Measurements from ENCODE around the gene KATNAL2. TPM values are rescaled to one million over a fixed set of nuclear protein-coding genes. Genes with fewer than 3 reads are reported as not detected.

KATNAL2 gene, protein sequence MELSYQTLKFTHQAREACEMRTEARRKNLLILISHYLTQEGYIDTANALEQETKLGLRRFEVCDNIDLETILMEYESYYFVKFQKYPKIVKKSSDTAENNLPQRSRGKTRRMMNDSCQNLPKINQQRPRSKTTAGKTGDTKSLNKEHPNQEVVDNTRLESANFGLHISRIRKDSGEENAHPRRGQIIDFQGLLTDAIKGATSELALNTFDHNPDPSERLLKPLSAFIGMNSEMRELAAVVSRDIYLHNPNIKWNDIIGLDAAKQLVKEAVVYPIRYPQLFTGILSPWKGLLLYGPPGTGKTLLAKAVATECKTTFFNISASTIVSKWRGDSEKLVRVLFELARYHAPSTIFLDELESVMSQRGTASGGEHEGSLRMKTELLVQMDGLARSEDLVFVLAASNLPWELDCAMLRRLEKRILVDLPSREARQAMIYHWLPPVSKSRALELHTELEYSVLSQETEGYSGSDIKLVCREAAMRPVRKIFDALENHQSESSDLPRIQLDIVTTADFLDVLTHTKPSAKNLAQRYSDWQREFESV
- total RNA-seq: 0.86 and 1.1 TPM in 2 replicates

DNA sequence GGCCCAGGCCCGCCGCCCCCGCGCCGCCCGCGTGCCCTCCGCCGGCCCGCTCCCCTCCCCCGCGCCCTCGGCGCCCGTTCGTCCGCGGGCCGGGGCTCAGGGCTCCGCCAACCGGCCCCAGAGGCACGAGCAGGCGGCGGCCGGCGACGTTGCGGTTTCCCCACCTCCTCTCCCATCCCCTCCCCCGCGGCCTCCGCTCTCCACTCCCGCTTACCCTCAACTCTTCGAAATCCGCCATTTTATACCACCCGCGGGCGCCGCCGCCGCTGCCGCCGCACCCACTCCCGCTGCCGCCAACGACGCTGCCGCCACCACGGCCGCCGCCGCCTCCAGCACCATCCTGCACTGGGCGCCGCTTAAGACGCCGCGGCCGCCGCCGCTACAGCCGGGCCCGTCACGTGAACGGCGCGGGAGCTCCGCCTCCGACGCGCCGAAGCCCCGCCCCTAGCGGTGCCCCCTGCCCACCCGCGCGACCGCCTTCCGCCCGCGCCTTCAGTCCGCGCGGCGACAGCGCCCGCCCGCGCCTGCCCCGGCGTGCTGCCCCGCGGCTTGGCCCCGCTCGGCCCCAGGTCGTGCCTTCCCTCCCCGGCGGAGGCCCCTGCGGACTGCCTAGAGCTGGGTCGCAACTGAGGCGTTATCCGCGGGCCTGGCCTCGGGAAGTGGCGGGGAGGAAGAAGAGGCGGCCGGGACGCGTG is at the start of gene KATNAL2, which contains the start of gene PIAS2:
TSS of gene KATNAL2 (plus strand) at position 495 of the 695 bp plus-strand sequence. CDS start 29,271 bp downstream, outside the sequence.
TSS of gene PIAS2 (minus strand) at position 400 of the 695 bp plus-strand sequence. CDS start at position 238, 162 bp downstream.

DNA sequence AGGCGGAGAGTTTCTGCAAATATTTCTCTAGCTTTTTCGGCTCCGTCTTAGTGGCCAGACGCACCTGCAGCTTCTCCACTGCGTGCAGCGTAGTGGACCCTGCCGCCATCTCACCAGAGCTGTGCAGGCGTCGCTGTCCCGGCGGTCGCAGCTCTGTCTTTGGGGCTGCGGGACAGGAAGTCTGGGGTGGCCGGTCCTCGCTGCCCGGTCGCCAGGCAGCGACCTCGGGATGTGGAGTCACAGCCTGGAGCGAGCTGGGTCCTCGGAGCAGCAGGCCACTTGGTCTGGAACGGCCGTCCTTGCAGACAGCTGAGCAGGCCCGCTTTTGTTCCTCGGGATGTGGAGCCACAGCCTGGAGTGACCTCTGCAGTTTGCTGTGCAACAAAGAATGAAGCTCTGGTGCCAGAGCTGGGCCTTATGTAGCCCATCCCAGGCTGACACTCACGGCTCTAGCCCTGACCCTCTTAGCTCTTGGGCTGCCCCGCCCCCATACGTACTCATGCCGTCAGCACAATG is 117.8 kb downstream of the KATNAL2 start, which contains the start of gene ELOA2:
TSS of gene ELOA2 (minus strand) at position 466 of the 516 bp plus-strand sequence. CDS start at position 109, 357 bp downstream.

DNA sequence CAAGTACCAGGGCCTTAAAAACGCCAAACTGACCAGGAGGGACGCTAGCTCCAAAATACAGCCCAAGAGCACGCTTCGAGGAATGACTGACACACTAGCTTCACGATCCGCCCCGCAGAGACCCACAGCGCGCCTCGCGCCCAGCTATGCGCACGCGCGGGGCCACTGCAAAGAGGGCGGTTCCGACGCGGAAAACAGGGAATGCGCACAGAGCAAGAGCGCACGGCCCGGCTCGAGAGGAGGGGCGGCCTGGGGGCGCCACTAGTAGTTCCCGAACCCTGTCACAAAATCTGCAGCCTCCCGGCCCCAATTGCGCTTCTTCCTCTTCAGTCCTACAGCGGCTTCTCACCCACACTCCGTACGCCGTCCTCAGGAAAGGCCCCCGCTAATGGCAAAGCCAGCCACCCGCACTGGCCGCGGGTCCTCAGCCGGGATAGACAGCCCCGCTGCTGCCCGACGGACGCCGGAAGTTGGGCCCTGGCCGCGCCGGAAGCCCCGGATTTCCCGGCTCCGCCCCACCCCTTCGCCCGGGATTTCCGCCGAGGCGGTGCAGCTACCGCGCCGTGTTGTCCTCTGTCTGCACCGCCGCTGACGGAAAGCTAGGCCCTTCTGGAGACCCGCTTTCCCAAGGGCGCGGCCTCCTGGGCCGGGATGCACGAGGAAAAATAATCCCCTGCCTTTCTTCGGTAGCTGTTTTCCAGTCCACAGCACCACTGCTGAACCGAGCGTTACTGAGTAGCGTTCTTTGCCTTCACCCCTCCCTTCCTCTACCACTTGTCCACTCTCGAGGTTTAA is 232.8 kb downstream of the KATNAL2 start, which contains the start of gene HDHD2:
TSS of gene HDHD2 (minus strand) at position 472 of the 795 bp plus-strand sequence. CDS start 14,061 bp downstream, outside the sequence.

Other genes starting within 250 kb of the KATNAL2 start
- gene ST8SIA5, start 160.5 kb upstream of the KATNAL2 start, total RNA-seq: under 0.01 TPM in 1 of 2 replicates, not detected in the other
- gene PIAS2, start 95 bp upstream of the KATNAL2 start, total RNA-seq: 11.8 and 14.0 TPM in 2 replicates
- gene ELOA2, start 118.0 kb downstream of the KATNAL2 start, total RNA-seq: not detected in 2 replicates
- gene HDHD2, start 232.9 kb downstream of the KATNAL2 start, total RNA-seq: 14.0 and 16.9 TPM in 2 replicates